ENCODE data around the gene ADSS1.

- TF ChIP-seq, protein P1, sequence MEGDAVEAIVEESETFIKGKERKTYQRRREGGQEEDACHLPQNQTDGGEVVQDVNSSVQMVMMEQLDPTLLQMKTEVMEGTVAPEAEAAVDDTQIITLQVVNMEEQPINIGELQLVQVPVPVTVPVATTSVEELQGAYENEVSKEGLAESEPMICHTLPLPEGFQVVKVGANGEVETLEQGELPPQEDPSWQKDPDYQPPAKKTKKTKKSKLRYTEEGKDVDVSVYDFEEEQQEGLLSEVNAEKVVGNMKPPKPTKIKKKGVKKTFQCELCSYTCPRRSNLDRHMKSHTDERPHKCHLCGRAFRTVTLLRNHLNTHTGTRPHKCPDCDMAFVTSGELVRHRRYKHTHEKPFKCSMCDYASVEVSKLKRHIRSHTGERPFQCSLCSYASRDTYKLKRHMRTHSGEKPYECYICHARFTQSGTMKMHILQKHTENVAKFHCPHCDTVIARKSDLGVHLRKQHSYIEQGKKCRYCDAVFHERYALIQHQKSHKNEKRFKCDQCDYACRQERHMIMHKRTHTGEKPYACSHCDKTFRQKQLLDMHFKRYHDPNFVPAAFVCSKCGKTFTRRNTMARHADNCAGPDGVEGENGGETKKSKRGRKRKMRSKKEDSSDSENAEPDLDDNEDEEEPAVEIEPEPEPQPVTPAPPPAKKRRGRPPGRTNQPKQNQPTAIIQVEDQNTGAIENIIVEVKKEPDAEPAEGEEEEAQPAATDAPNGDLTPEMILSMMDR (conservative IDR thresholded peaks at IDR 0.05; ENCODE audit: low read depth, low read length), result no peak
- no peak for TF ChIP-seq EZH2 (IDR thresholded peaks at IDR 0.05; ENCODE audit: borderline replicate concordance, low read depth, low read length, poor library complexity, severe bottlenecking)
Measured at GRCh38 chr14:104796687-104797081, 72.7 kb downstream of the ADSS1 start.
